ENCODE data around the gene GBP1.

- TF ChIP-seq CTCF (conservative IDR thresholded peaks at IDR 0.05; ENCODE audit: low read depth, low read length) (no peak), BHLHE40 (IDR thresholded peaks at IDR 0.05; ENCODE audit: low read depth, low read length) (no peak), POLR2A (IDR thresholded peaks at IDR 0.05; ENCODE audit: low read depth, low read length) (no peak), CEBPB (IDR thresholded peaks at IDR 0.05; ENCODE audit: low read depth, low read length) (no peak), RFX5 (IDR thresholded peaks at IDR 0.05; ENCODE audit: low read depth, low read length) (no peak), FOS (IDR thresholded peaks at IDR 0.05; ENCODE audit: low read depth, low read length) (no peak), RCOR1 (IDR thresholded peaks at IDR 0.05; ENCODE audit: insufficient replicate concordance, low read length) (no peak), MAFK (IDR thresholded peaks at IDR 0.05; ENCODE audit: low read depth, low read length) (no peak), ELK1 (IDR thresholded peaks at IDR 0.05; ENCODE audit: borderline replicate concordance, low read depth, low read length) (no peak), RAD21 (IDR thresholded peaks at IDR 0.05; ENCODE audit: low read length) (no peak)
Observed at GRCh38 chr1:89051955-89052312, 13.1 kb downstream of the GBP1 start.

Measured in IMR-90 (cell line).